Subcutaneous abdominal adipose tissue (tissue), 5 donors: ENCODE results near the gene GLIPR2.
A peak's percentile ranks its signal among the peaks of the same experiment; 100 is the strongest.

Experiments used
- H3K27ac ChIP-seq: one replicate; pipeline ENCODE4 v1.7.0; 2013; ENCODE audit warnings: low read depth, mild to moderate bottlenecking, inconsistent platforms, low read length, moderate library complexity
- H3K27me3 ChIP-seq, 5 donors: one replicate each; pipeline ENCODE4 v1.7.0; 2013; ENCODE audit warnings: low read length in 5 of 5, inconsistent platforms in 1 of 5; ENCODE audit not compliant: control insufficient read depth in 5 of 5, insufficient read depth in 4 of 5
- H3K36me3 ChIP-seq, 5 donors: one replicate each; pipeline ENCODE4 v1.7.0; 2013; ENCODE audit warnings: low read length in 5 of 5; ENCODE audit not compliant: control insufficient read depth in 5 of 5, insufficient read depth in 5 of 5
- H3K4me1 ChIP-seq, 5 donors: one replicate each; pipeline ENCODE4 v1.7.0; 2013; ENCODE audit warnings: low read length in 5 of 5, mild to moderate bottlenecking in 3 of 5, moderate library complexity in 1 of 5; ENCODE audit not compliant: control insufficient read depth in 5 of 5, insufficient read depth in 5 of 5
- H3K4me3 ChIP-seq, 5 donors: one replicate each; pipeline ENCODE4 v1.7.0; 2013; ENCODE audit warnings: low read length in 5 of 5, low read depth in 1 of 5
- H3K9ac ChIP-seq, 5 donors: one replicate each; pipeline ENCODE4 v1.7.0; 2013; ENCODE audit warnings: low read length in 5 of 5, mild to moderate bottlenecking in 4 of 5, moderate library complexity in 3 of 5
- H3K9me3 ChIP-seq, 5 donors: one replicate each; pipeline ENCODE4 v1.7.0; 2013; ENCODE audit warnings: low read length in 5 of 5; ENCODE audit not compliant: control insufficient read depth in 5 of 5
- donor health status: healthy.
- donor health status: healthy.
- donor health status: healthy.
- donor health status: healthy.
- donor health status: healthy.

The GLIPR2 gene

GRCh38 chr9:36189976-36190375 is 53.4 kb downstream of the GLIPR2 start:
- H3K36me3 ChIP-seq = peaks cover 0 to 5% (median 0%) of the 10 kb centered on the region in 5 donors
- H3K27me3 ChIP-seq = no peaks in the 10 kb centered on the region
- peaks cover 12 to 48% (median 42%) of the 10 kb centered on the region in 5 donors for H3K4me1 ChIP-seq
- H3K9ac ChIP-seq = peak overlapping the region; percentile 66 to 98 (median 94)
- H3K9me3 ChIP-seq = no peaks in the 10 kb centered on the region
- H3K27ac ChIP-seq = peak overlapping the region; percentile 93
- H3K4me3 ChIP-seq = peak overlapping the region; percentile 81 to 95 (median 95)

- Histone ChIP-seq H3K27ac (peak within 1 kb of the TSS; percentile 93), H3K4me3 (peak within 1 kb of the TSS; percentile 81 to 95 (median 95)), H3K4me1 (peaks cover 12 to 48% (median 42%) of the 10 kb centered on the region in 5 donors), H3K27me3 (no peaks in the 10 kb centered on the region), H3K9me3 (no peaks in the 10 kb centered on the region), H3K9ac (peak within 1 kb of the TSS; percentile 85 to 98 (median 94)), H3K36me3 (peaks cover 0 to 5% (median 0%) of the 10 kb centered on the region in 5 donors)
These were observed 54.1 kb downstream of the GLIPR2 start, which contains the start of gene CLTA for GRCh38 chr9:36190388-36191289. TSS of gene CLTA (plus strand) at chr9:36190921. CDS start at chr9:36191057, 136 bp downstream.

- H3K27ac ChIP-seq = peak overlapping the region; percentile 93
- H3K4me1 ChIP-seq = peaks cover 12 to 48% (median 42%) of the 10 kb centered on the region in 5 donors
- H3K9ac ChIP-seq = peak overlapping the region; percentile 85 to 98 (median 94)
- H3K36me3 ChIP-seq = peaks cover 0 to 5% (median 0%) of the 10 kb centered on the region in 5 donors
- H3K27me3 ChIP-seq = no peaks in the 10 kb centered on the region
- H3K9me3 ChIP-seq = no peaks in the 10 kb centered on the region
- peak overlapping the region; percentile 81 to 95 (median 95) for H3K4me3 ChIP-seq
These were observed 54.7 kb downstream of the GLIPR2 start for GRCh38 chr9:36191290-36191645.

- H3K27me3 ChIP-seq = no peaks in the 10 kb centered on the region
- peaks cover 0 to 5% (median 0%) of the 10 kb centered on the region in 5 donors for H3K36me3 ChIP-seq
- no peaks in the 10 kb centered on the region for H3K9me3 ChIP-seq
- H3K9ac ChIP-seq = peak overlapping the region; percentile 85 to 98 (median 94)
- peaks cover 12 to 48% (median 42%) of the 10 kb centered on the region in 5 donors for H3K4me1 ChIP-seq
- peak overlapping the region; percentile 93 for H3K27ac ChIP-seq
- H3K4me3 ChIP-seq = peak overlapping the region; percentile 81 to 95 (median 95)
These were observed 55.2 kb downstream of the GLIPR2 start for GRCh38 chr9:36191686-36192085.

GRCh38 chr9:36192196-36192595 is 55.7 kb downstream of the GLIPR2 start:
- peaks cover 12 to 48% (median 42%) of the 10 kb centered on the region in 5 donors for H3K4me1 ChIP-seq
- H3K27me3 ChIP-seq = no peaks in the 10 kb centered on the region
- H3K9me3 ChIP-seq = no peaks in the 10 kb centered on the region
- peak overlapping the region; percentile 81 to 95 (median 95) for H3K4me3 ChIP-seq
- peaks cover under 1 to 5% (median 3%) of the 10 kb centered on the region in 5 donors for H3K36me3 ChIP-seq
- H3K27ac ChIP-seq = peak overlapping the region; percentile 93
- H3K9ac ChIP-seq = peak overlapping the region; percentile 64 to 98 (median 94)

- H3K27me3 ChIP-seq = no peaks in the 10 kb centered on the region
- peaks cover 12 to 48% (median 42%) of the 10 kb centered on the region in 5 donors for H3K4me1 ChIP-seq
- H3K9me3 ChIP-seq = no peaks in the 10 kb centered on the region
- peak overlapping the region; percentile 25 to 95 (median 86) for H3K4me3 ChIP-seq
- H3K27ac ChIP-seq = peak overlapping the region; percentile 39
- peak overlapping the region in 2 of 5 donors; percentile 54 to 85 for H3K9ac ChIP-seq
- peaks cover 4 to 12% (median 7%) of the 10 kb centered on the region in 5 donors for H3K36me3 ChIP-seq
These were observed 56.5 kb downstream of the GLIPR2 start for GRCh38 chr9:36193023-36193422.

- H3K4me1 ChIP-seq = peaks cover 12 to 48% (median 42%) of the 10 kb centered on the region in 5 donors
- peak overlapping the region in 1 of 5 donors; percentile 22 for H3K4me3 ChIP-seq
- no peaks in the 10 kb centered on the region for H3K27me3 ChIP-seq
- H3K9me3 ChIP-seq = no peaks in the 10 kb centered on the region
- no peak overlapping the region for H3K27ac ChIP-seq
- peaks cover 10 to 27% (median 14%) of the 10 kb centered on the region in 5 donors for H3K36me3 ChIP-seq
- peak overlapping the region in 4 of 5 donors; percentile 20 to 70 (median 40) for H3K9ac ChIP-seq
These were observed 57.9 kb downstream of the GLIPR2 start for GRCh38 chr9:36194326-36195000.

- H3K36me3 ChIP-seq = peaks cover 35 to 97% (median 85%) of the 10 kb centered on the region in 5 donors
These were observed 68.5 kb downstream of the GLIPR2 start for GRCh38 chr9:36204906-36205547.

GRCh38 chr9:36207016-36207415 is 70.5 kb downstream of the GLIPR2 start:
- Histone ChIP-seq H3K27ac (peak overlapping the region; percentile 48), H3K4me1 (peaks cover 3 to 51% (median 34%) of the 10 kb centered on the region in 5 donors), H3K36me3 (peaks cover 24 to 97% (median 81%) of the 10 kb centered on the region in 5 donors), H3K9me3 (no peaks in the 10 kb centered on the region), H3K9ac (no peak overlapping the region), H3K27me3 (no peaks in the 10 kb centered on the region), H3K4me3 (no peak overlapping the region)

More at GRCh38 chr9:36204906-36205547, 68.5 kb downstream of the GLIPR2 start:
- H3K4me3 ChIP-seq = no peak overlapping the region
- H3K9me3 ChIP-seq = no peaks in the 10 kb centered on the region
- no peak overlapping the region for H3K9ac ChIP-seq
- H3K4me1 ChIP-seq = peaks cover 0 to 31% (median 16%) of the 10 kb centered on the region in 5 donors
- H3K27me3 ChIP-seq = no peaks in the 10 kb centered on the region
- H3K27ac ChIP-seq = no peak overlapping the region
